ENCODE measurements around the gene PGAP1. TPM values are rescaled to one million over a fixed set of nuclear protein-coding genes. Genes with fewer than 3 reads are reported as not detected.

The PGAP1 gene
- total and polyA plus RNA-seq, 2 donors from 2014 or later, result 1.9 to 10.1 TPM

GRCh38 chr2:196963961-196964360 is 37.5 kb upstream of the PGAP1 start:
- Histone ChIP-seq H3K27ac (ENCODE audit: low read depth in 2 of 2, low read length in 2 of 2) (no peak overlapping the region), H3K9ac (ENCODE audit: low read length in 3 of 3) (no peak overlapping the region), H3K27me3 (ENCODE audit: control insufficient read depth, insufficient read depth, low read length) (no peaks in the 10 kb centered on the region), H3K4me1 (ENCODE audit: control insufficient read depth in 2 of 3, insufficient read depth in 2 of 3, low read depth in 1 of 3, low read length in 3 of 3) (peaks cover 0 to 7% (median 3%) of the 10 kb centered on the region in 3 donors), H3K9me3 (ENCODE audit: control insufficient read depth in 2 of 3, insufficient read depth in 1 of 3, low read length in 3 of 3) (no peaks in the 10 kb centered on the region), H3K36me3 (ENCODE audit: control insufficient read depth in 2 of 3, insufficient read depth in 3 of 3, low read length in 3 of 3) (no peaks in the 10 kb centered on the region), H3K4me3 (ENCODE audit: low read length in 3 of 3) (no peak overlapping the region)
- FAIRE-seq (no peak), DNase-seq (no peak)
- intact Hi-C loops (cut with DNase I), result no loop called here
- no peak for TF ChIP-seq CTCF (IDR thresholded peaks at IDR 0.05; ENCODE audit: borderline replicate concordance, extremely low read depth, insufficient read depth)

- intact Hi-C loops (cut with DNase I), result no loop called here
- Histone ChIP-seq H3K9ac (ENCODE audit: low read length in 3 of 3) (no peak overlapping the region), H3K27me3 (ENCODE audit: control insufficient read depth, insufficient read depth, low read length) (no peaks in the 10 kb centered on the region), H3K4me1 (ENCODE audit: control insufficient read depth in 2 of 3, insufficient read depth in 2 of 3, low read depth in 1 of 3, low read length in 3 of 3) (peaks cover 0 to 7% (median 3%) of the 10 kb centered on the region in 3 donors), H3K9me3 (ENCODE audit: control insufficient read depth in 2 of 3, insufficient read depth in 1 of 3, low read length in 3 of 3) (no peaks in the 10 kb centered on the region), H3K4me3 (ENCODE audit: low read length in 3 of 3) (no peak overlapping the region), H3K36me3 (ENCODE audit: control insufficient read depth in 2 of 3, insufficient read depth in 3 of 3, low read length in 3 of 3) (no peaks in the 10 kb centered on the region), H3K27ac (ENCODE audit: low read depth in 2 of 2, low read length in 2 of 2) (no peak overlapping the region)
- TF ChIP-seq CTCF (IDR thresholded peaks at IDR 0.05; ENCODE audit: borderline replicate concordance, extremely low read depth, insufficient read depth), result no peak
- FAIRE-seq (no peak), DNase-seq (no peak)
These were observed 36.5 kb upstream of the PGAP1 start for GRCh38 chr2:196963043-196963442.

GRCh38 chr2:196962325-196962724 is 35.8 kb upstream of the PGAP1 start:
- Histone ChIP-seq H3K9me3 (ENCODE audit: control insufficient read depth in 2 of 3, insufficient read depth in 1 of 3, low read length in 3 of 3) (no peaks in the 10 kb centered on the region), H3K4me3 (ENCODE audit: low read length in 3 of 3) (no peak overlapping the region), H3K36me3 (ENCODE audit: control insufficient read depth in 2 of 3, insufficient read depth in 3 of 3, low read length in 3 of 3) (no peaks in the 10 kb centered on the region), H3K27ac (ENCODE audit: low read depth in 2 of 2, low read length in 2 of 2) (no peak overlapping the region), H3K27me3 (ENCODE audit: control insufficient read depth, insufficient read depth, low read length) (no peaks in the 10 kb centered on the region), H3K9ac (ENCODE audit: low read length in 3 of 3) (no peak overlapping the region), H3K4me1 (ENCODE audit: control insufficient read depth in 2 of 3, insufficient read depth in 2 of 3, low read depth in 1 of 3, low read length in 3 of 3) (peaks cover 0 to 7% (median 3%) of the 10 kb centered on the region in 3 donors)
- no peak for FAIRE-seq
- TF ChIP-seq CTCF (IDR thresholded peaks at IDR 0.05; ENCODE audit: borderline replicate concordance, extremely low read depth, insufficient read depth), result no peak
- no peak for DNase-seq
- intact Hi-C loops (cut with DNase I), result no loop called here

GRCh38 chr2:196961889-196962288 is 35.4 kb upstream of the PGAP1 start:
- Histone ChIP-seq H3K9me3 (ENCODE audit: control insufficient read depth in 2 of 3, insufficient read depth in 1 of 3, low read length in 3 of 3) (no peaks in the 10 kb centered on the region), H3K9ac (ENCODE audit: low read length in 3 of 3) (no peak overlapping the region), H3K27me3 (ENCODE audit: control insufficient read depth, insufficient read depth, low read length) (no peaks in the 10 kb centered on the region), H3K4me3 (ENCODE audit: low read length in 3 of 3) (no peak overlapping the region), H3K4me1 (ENCODE audit: control insufficient read depth in 2 of 3, insufficient read depth in 2 of 3, low read depth in 1 of 3, low read length in 3 of 3) (peaks cover 0 to 6% (median 3%) of the 10 kb centered on the region in 3 donors), H3K27ac (ENCODE audit: low read depth in 2 of 2, low read length in 2 of 2) (no peak overlapping the region), H3K36me3 (ENCODE audit: control insufficient read depth in 2 of 3, insufficient read depth in 3 of 3, low read length in 3 of 3) (no peaks in the 10 kb centered on the region)
- DNase-seq, result no peak
- no peak for TF ChIP-seq CTCF (IDR thresholded peaks at IDR 0.05; ENCODE audit: borderline replicate concordance, extremely low read depth, insufficient read depth)
- intact Hi-C loops (cut with DNase I), result no loop called here
- FAIRE-seq, result no peak

Measured in kidney (tissue), 14 donors.